ENCODE results near the gene SMIM12.

Gene SMIM12

DNA sequence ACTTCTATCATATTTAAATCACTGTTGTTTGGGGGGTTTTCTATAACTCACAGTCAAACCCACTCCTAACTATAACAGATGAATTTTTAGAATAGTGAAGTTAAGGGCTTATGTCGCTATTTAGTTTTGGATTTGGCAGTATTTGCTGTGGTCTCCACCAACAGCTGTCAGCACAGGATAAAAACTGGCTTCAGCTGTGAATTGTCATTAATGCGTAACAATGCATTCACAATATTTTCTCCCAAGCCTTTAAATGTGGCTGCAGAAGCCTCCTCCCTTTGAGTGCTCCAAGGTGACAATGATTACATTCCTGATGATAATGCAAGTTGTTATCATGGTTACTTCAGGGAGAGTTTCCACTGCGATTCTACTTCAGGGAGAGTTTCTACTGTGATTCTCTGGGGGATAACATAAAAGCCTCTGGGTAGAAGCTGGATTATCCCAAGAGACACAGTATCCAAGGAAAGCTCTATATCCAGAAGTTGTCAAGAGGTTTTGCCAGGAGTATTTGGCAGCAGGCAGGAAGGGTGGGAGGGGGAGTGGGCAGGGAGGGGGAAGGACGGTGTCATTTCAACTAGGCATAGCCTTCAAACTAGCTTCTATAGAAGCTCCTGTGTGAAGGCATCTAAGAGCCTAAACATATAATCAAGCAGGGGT lies 14.9 kb upstream of the SMIM12 start:
- TF ChIP-seq, protein P1, sequence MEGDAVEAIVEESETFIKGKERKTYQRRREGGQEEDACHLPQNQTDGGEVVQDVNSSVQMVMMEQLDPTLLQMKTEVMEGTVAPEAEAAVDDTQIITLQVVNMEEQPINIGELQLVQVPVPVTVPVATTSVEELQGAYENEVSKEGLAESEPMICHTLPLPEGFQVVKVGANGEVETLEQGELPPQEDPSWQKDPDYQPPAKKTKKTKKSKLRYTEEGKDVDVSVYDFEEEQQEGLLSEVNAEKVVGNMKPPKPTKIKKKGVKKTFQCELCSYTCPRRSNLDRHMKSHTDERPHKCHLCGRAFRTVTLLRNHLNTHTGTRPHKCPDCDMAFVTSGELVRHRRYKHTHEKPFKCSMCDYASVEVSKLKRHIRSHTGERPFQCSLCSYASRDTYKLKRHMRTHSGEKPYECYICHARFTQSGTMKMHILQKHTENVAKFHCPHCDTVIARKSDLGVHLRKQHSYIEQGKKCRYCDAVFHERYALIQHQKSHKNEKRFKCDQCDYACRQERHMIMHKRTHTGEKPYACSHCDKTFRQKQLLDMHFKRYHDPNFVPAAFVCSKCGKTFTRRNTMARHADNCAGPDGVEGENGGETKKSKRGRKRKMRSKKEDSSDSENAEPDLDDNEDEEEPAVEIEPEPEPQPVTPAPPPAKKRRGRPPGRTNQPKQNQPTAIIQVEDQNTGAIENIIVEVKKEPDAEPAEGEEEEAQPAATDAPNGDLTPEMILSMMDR (conservative IDR thresholded peaks at IDR 0.05): no peak
- no peak for TF ChIP-seq ZFX (IDR thresholded peaks at IDR 0.05)
- no peak overlapping the region for H3K27ac ChIP-seq

DNA sequence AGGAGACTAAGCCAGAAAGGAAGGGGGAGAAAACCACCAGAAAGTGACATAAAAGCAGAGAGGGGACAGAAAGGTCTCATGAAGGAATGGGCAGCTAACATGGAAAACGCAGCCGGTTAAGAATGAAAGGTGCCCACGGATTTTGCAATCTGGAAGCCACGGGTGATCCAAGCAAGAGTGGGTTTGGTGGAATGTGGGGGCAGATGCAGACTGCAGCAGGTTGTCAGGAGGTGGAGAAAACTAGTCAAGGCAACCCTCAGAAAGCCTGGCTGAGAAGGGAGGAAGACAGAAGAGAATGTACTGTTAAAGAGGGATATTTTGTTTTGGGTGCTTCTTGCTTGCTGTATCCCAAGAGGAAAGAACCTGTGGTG lies 12.6 kb upstream of the SMIM12 start:
- no peak overlapping the region for H3K27ac ChIP-seq
- TF ChIP-seq, protein P1 (conservative IDR thresholded peaks at IDR 0.05): no peak
- no peak for TF ChIP-seq ZFX (IDR thresholded peaks at IDR 0.05)

DNA sequence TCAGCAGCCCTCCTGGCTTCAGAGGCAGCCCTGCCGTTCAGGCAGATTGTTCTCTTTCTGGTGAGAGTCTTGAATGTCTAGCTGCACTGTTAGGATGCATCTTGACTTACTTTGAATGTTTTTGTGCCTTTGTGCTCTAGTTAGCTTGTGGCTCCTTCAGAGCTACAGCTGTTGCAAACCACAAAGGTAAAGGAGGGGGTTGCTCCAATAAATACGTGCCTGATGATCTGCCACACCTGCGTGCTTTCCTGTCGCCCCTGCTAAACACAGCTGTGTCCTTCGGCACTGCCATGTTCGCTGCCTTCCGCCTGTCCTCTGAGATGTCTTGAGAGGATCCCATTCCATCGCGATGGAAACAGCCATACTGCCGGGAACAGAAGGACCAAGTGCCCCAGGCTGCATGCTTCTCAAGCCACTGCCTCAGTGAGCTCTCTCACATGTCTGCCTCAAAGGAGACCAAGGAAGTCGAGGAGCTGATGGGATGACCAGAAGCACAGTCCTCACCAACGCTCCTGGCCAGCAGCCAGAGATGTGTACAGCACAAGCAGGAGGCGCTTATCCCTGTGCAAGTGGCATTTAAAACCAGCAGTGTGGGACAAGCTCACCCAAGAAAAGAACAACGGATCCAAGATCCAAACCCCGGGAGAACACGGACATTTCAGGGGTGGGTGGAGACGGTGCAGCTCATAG lies 12.0 kb upstream of the SMIM12 start:
- H3K27ac ChIP-seq: no peak overlapping the region
- TF ChIP-seq, protein P1 (conservative IDR thresholded peaks at IDR 0.05): no peak
- no peak for TF ChIP-seq ZFX (IDR thresholded peaks at IDR 0.05)

DNA sequence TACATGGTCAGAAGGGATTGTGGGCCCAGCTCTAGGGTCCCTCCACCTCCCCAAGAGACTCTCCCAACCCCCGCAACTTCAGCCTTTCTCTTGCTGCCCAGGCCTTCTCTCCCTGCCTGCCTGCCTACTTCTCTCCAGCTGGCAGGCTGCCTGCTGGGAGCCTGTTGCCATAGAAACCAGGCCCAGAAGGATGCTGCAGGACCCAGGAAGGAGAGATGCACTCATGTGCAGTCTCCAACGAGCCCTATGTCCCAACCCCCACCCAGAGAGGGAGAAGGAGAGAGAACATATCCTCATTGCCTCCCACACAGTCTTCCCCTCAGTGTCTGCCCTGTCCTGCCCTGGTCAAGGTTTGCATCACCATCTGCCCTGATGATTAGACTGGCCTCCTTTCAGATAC lies 10.8 kb upstream of the SMIM12 start:
- TF ChIP-seq, protein P1 (conservative IDR thresholded peaks at IDR 0.05): no peak
- TF ChIP-seq ZFX (IDR thresholded peaks at IDR 0.05): no peak
- H3K27ac ChIP-seq: no peak overlapping the region

DNA sequence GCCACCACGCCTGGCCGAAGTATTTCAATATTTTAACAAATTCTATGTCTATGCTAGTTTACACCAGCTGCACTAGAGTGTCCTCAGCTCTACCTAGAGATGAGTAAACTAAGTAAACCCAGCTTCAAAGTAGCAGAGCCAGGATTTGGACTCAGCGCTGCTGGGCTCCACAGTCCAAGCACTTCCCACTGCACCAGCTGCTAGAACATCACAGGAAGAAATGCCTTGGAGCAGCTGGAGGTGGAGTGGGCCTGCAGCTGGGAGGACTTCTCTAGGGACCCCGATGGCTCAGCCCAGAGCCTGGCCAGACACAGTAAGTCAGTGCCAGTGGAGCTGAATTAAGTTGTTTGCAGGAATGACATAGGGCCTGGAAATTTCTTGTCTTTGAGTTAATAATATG lies 10.2 kb upstream of the SMIM12 start:
- TF ChIP-seq, protein P1 (conservative IDR thresholded peaks at IDR 0.05): no peak
- TF ChIP-seq ZFX (IDR thresholded peaks at IDR 0.05): no peak
- no peak overlapping the region for H3K27ac ChIP-seq

DNA sequence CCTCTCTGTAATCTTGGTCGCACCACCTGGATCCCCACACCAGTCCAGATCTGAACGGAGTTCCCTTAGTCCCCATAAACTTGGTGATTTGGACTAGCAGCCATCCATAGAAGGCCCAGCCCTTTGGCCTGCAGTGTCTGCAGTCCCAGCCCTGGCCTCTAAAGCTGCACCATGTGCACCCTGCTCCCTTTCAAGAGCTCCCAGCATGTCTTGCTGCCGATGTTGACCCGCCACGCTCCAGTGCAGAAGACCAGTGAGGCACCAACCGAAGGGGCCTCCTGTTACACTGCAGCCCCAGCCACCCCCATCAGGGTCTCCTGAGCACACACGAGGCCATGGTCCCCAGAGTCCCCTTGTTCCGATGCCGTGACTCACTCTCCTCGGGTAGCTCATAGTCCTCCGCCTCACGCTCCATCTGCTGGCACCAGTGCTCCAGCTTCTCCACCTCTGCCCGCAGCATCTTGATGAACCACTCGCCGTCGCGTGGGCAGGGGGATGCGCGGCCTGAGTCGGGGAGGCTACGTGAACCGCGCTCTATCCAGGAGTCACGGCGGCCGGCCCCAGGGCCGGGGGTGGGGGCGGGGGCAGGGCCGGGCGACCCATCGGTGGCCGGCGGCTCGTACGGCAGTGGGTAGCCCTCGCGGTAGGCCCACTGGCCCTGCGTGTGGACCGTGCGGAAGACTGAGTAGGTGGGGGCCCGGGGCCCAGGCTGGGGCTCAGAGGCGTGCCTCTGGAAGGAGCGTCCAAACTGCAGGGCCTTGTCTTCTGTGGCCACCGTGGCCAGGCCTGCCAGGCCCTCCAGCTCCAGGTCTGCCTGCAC lies 8.9 kb upstream of the SMIM12 start:
- TF ChIP-seq, protein P1 (conservative IDR thresholded peaks at IDR 0.05): no peak
- TF ChIP-seq ZFX (IDR thresholded peaks at IDR 0.05): no peak
- H3K27ac ChIP-seq: no peak overlapping the region

DNA sequence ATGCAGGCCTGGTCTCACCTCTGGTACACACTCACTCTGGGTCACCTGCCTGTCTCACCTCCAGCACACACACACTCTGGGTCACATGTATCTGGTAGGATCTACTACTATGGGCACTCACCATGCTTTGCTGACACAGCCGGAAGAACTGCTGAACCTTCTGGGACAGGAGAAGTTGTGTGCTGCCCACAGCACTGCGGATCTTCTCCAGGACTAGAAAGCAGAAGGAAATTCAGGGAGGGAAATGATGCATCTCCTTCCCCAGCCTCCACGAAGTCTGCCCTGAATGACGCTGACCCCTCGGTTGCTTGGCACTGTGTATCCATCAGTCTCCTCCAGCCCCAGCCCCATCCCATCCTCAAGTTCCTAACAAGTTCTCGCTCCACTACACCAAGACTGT lies 7.9 kb upstream of the SMIM12 start:
- TF ChIP-seq, protein P1 (conservative IDR thresholded peaks at IDR 0.05): no peak
- TF ChIP-seq ZFX (IDR thresholded peaks at IDR 0.05): no peak
- no peak overlapping the region for H3K27ac ChIP-seq

Data from C4-2B (cell line).